PC-9 (cell line): ENCODE measurements around the gene DHX38. TPM values are rescaled to one million over a fixed set of nuclear protein-coding genes. Genes with fewer than 3 reads are reported as not detected.

Experiments used
- BruUV-seq: library from RNA; stranded (reverse); fragments of 400-500 nt; replicated peaks from 2 replicates; lab custom pipeline; 2021; lab: Mats Ljungman, UMichigan
- CTCF ChIA-PET: fragments of 300-600 bp; sonication (Branson Sonifier 250); formaldehyde crosslinking; loops from one replicate; lab custom pipeline; 2022; ENCODE audit warnings: antibody characterized with exemption; lab: Charles Lee
- POLR2A ChIA-PET: fragments of 300-600 bp; sonication (Branson Sonifier 250); formaldehyde crosslinking; loops from one replicate; lab custom pipeline; 2022; ENCODE audit warnings: antibody characterized with exemption; ENCODE audit not compliant: unreplicated experiment; lab: Charles Lee
- DNase-seq, 2 experiments: peaks; one replicate each; pipeline versions ENCODE4 v3.0.0 to v3.0.0-alpha.2; 2015 to 2022; ENCODE audit warnings: mixed read lengths in 1 of 2
- H2AFZ ChIP-seq: fragments of 200-600 bp; sonication (generic); 2 replicates; pipeline ENCODE4 v1.8.1; 2017; ENCODE audit warnings: antibody characterized with exemption
- H3F3A ChIP-seq: fragments of 200-600 bp; sonication (generic); 2 replicates; pipeline ENCODE4 v1.8.1; 2017; ENCODE audit warnings: antibody characterized with exemption, mild to moderate bottlenecking, low read depth; ENCODE audit not compliant: insufficient read depth
- H3K27ac ChIP-seq: fragments of 200-600 bp; sonication (generic); 2 replicates; pipeline ENCODE4 v1.6.1; 2016; ENCODE audit warnings: mixed run types
- H3K27me3 ChIP-seq: fragments of 200-600 bp; sonication (generic); 2 replicates; pipeline ENCODE4 v1.6.1; 2016; ENCODE audit warnings: low read depth, mixed run types; ENCODE audit not compliant: insufficient read depth
- H3K36me3 ChIP-seq: fragments of 200-600 bp; sonication (generic); 2 replicates; pipeline ENCODE4 v1.6.1; 2016; ENCODE audit warnings: low read depth, mixed run types
- H3K4me1 ChIP-seq: fragments of 200-600 bp; sonication (generic); replicated peaks from 2 replicates; pipeline ENCODE4 v1.6.1; 2016; ENCODE audit warnings: mixed run types; ENCODE audit not compliant: insufficient read depth
- H3K4me2 ChIP-seq: fragments of 200-600 bp; sonication (generic); 2 replicates; pipeline ENCODE4 v1.6.1; 2017; ENCODE audit warnings: mixed run types
- H3K4me3 ChIP-seq: fragments of 200-600 bp; sonication (generic); 2 replicates; pipeline ENCODE4 v1.6.1; 2016; ENCODE audit warnings: mixed run types
- H3K79me2 ChIP-seq: fragments of 200-600 bp; sonication (generic); 2 replicates; pipeline ENCODE4 v1.6.1; 2017; ENCODE audit warnings: low read depth, mixed run types
- H3K9me2 ChIP-seq: fragments of 200-600 bp; sonication (generic); 2 replicates; pipeline ENCODE4 v1.8.1; 2017; ENCODE audit warnings: mild to moderate bottlenecking; ENCODE audit not compliant: insufficient read depth
- H3K9me3 ChIP-seq: fragments of 200-600 bp; sonication (generic); 2 replicates; pipeline ENCODE4 v1.8.1; 2016; ENCODE audit warnings: low read depth; ENCODE audit not compliant: insufficient read depth
- H4K20me1 ChIP-seq: fragments of 200-600 bp; sonication (generic); 2 replicates; pipeline ENCODE4 v1.8.1; 2017; ENCODE audit not compliant: insufficient read depth
- CTCF ChIP-seq: fragments of 200-600 bp; sonication (generic); conservative IDR thresholded peaks from 2 replicates; pipeline ENCODE4 v1.6.1; 2017; ENCODE audit warnings: mixed run types, antibody characterized with exemption, mild to moderate bottlenecking, moderate library complexity
- EZH2 ChIP-seq: fragments of 200-600 bp; sonication (generic); IDR thresholded peaks from 2 replicates; pipeline ENCODE4 v1.8.0; 2017; ENCODE audit warnings: antibody characterized with exemption, low read depth
- intact Hi-C: fragments of 100-400 bp; cut with micrococcal nuclease; formaldehyde crosslinking; loops from one replicate; pipeline ENCODE4 v1.10.0; 2022; ENCODE audit not compliant: unreplicated experiment
- total RNA-seq: library from RNA; stranded (reverse); gene quantifications from 2 replicates; pipeline ENCODE4 v1.2.3, GENCODE V29; 2021

Gene DHX38
- total RNA-seq, 1 experiment from 2014 or later, result 58.9 TPM

DNA sequence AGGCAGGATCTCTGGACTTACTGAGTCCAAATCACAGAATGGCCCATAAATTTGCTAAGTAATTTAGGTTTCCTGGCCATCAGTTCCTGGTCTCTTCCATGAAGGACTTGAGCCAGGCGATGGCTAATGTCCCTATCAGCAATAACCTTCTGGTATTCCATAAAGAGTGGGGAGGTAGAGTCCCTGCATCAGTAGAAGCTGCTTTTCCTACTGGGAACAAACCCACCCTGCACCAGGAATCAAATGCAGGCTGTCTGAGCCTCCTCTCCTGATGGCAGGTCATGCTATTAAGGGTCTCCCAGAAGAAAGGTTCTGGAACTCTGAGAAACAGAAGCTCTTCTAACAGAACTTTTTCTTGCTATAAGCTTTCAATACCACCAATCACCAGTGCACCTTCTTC is 32.1 kb upstream of the DHX38 start:
- Histone ChIP-seq H2AFZ (no peak overlapping the region), H3K9me2 (no peaks in the 10 kb centered on the region), H3K36me3 (no peaks in the 10 kb centered on the region), H3K4me1 (no peaks in the 10 kb centered on the region), H3F3A (no peaks in the 10 kb centered on the region), H4K20me1 (no peaks in the 10 kb centered on the region), H3K79me2 (no peaks in the 10 kb centered on the region), H3K9me3 (no peaks in the 10 kb centered on the region), H3K4me3 (no peak overlapping the region), H3K4me2 (no peak overlapping the region), H3K27ac (no peak overlapping the region), H3K27me3 (peaks cover 43% of the 10 kb centered on the region; the same call in 1 of the 2 replicates)
- ChIA-PET CTCF (no interaction called here), POLR2A (no interaction called here)
- TF ChIP-seq EZH2, result no peak
- no peak for TF ChIP-seq CTCF
- intact Hi-C loops, result no loop called here
- BruUV-seq, result no TSS peak
- DNase-seq, result no peak

DNA sequence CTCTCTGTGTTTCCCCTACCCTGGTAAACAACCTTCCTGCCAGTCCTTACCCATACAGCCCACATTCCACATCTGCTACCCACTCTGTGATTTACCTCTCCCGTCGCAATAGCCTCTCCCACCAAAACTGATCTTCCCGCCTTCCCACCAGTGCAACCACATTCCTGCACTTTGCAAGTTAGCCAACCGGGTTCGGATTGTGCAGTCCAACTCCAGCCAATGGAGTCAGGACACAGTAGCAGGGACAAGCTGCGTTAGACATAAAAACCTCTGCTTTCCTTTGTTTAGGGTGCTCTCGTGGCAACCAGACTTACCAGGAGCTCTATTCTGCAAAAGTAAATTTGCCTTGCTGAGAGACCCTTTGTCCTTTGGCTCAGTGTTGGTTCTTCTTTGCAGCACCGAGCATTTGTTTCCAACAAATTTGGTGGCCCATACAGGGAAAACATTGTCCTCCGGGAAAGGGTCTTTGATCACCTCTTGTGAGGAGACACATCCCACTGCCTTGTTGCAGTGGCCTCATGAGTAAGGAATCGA is 29.2 kb upstream of the DHX38 start:
- no peak overlapping the region for H3K4me3 ChIP-seq
- no peaks in the 10 kb centered on the region for H3F3A ChIP-seq
- TF ChIP-seq CTCF (no peak), EZH2 (no peak)
- POLR2A ChIA-PET, result no interaction called here
- intact Hi-C loops, result no loop called here
- no peak for DNase-seq
- H3K9me3 ChIP-seq, result no peaks in the 10 kb centered on the region
- no peaks in the 10 kb centered on the region for H3K4me1 ChIP-seq
- CTCF ChIA-PET, result no interaction called here
- no peak overlapping the region for H2AFZ ChIP-seq
- no peaks in the 10 kb centered on the region for H3K9me2 ChIP-seq
- H3K27me3 ChIP-seq, result peaks cover 31% of the 10 kb centered on the region; the same call in 1 of the 2 replicates
- no TSS peak for BruUV-seq
- no peaks in the 10 kb centered on the region for H3K79me2 ChIP-seq
- H4K20me1 ChIP-seq, result no peaks in the 10 kb centered on the region
- no peak overlapping the region for H3K4me2 ChIP-seq
- no peak overlapping the region for H3K27ac ChIP-seq
- no peaks in the 10 kb centered on the region for H3K36me3 ChIP-seq

DNA sequence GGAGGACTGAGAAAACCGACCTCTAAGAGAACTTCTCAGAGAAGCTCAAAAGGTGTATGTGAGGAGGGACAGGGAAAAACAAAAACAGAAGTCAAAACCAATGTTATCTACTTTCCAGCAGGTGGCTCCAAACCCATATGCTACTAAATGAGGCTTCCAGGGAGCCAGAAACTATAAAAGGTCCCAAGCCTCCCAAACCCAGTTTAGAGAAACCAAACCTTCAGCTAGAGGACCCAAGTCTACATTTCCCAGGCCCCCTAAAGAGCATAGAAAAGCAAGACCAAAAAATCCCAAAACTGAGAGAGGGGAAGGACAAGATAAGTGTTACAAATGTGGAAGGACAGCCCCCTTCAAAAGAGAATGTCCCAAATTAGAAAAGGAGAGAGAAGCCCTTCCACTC is 26.9 kb upstream of the DHX38 start:
- POLR2A ChIA-PET, result no interaction called here
- peaks cover 23% of the 10 kb centered on the region; the same call in 1 of the 2 replicates for H3K27me3 ChIP-seq
- peak in 1 of 2 experiments; percentile 2 for DNase-seq
- CTCF ChIA-PET, result interaction anchor here (1.5 kb wide), 1 partner anchor 27 kb away, joined by 6 read pairs; the partner anchor contains the start of genes DHX38 and TXNL4B
- H3K4me2 ChIP-seq, result no peak overlapping the region
- no peaks in the 10 kb centered on the region for H3K4me1 ChIP-seq
- H3K9me3 ChIP-seq, result no peaks in the 10 kb centered on the region
- no peaks in the 10 kb centered on the region for H4K20me1 ChIP-seq
- intact Hi-C loops, result loop anchor here (1.0 kb wide), 1 partner anchor 33 kb away; no protein-coding TSS in a partner anchor
- TF ChIP-seq EZH2 (no peak), CTCF (peak; percentile 74)
- H3K79me2 ChIP-seq, result no peaks in the 10 kb centered on the region
- no peaks in the 10 kb centered on the region for H3K36me3 ChIP-seq
- H3K27ac ChIP-seq, result no peak overlapping the region
- no peak overlapping the region for H3K4me3 ChIP-seq
- no peaks in the 10 kb centered on the region for H3F3A ChIP-seq
- no peaks in the 10 kb centered on the region for H3K9me2 ChIP-seq
- H2AFZ ChIP-seq, result no peak overlapping the region
- BruUV-seq, result no TSS peak
